GF-D8 (cell line): ENCODE data around the gene OXGR1.

Experiments used
- DNase-seq: peaks from one replicate; lab custom pipeline; 2025; lab: John Stamatoyannopoulos, UW

The OXGR1 gene

GRCh38 chr13:96963786-96964475 lies 30.3 kb downstream of the OXGR1 start:
- no peak for DNase-seq

GRCh38 chr13:96960379-96960778 lies 33.9 kb downstream of the OXGR1 start:
- DNase-seq: no peak

- DNase-seq: no peak
These were observed 35.9 kb downstream of the OXGR1 start for GRCh38 chr13:96958286-96958891.

GRCh38 chr13:96952595-96952994 lies 41.7 kb downstream of the OXGR1 start:
- no peak for DNase-seq

- DNase-seq: no peak
These were observed 46.1 kb downstream of the OXGR1 start for GRCh38 chr13:96948127-96948526.

DNA sequence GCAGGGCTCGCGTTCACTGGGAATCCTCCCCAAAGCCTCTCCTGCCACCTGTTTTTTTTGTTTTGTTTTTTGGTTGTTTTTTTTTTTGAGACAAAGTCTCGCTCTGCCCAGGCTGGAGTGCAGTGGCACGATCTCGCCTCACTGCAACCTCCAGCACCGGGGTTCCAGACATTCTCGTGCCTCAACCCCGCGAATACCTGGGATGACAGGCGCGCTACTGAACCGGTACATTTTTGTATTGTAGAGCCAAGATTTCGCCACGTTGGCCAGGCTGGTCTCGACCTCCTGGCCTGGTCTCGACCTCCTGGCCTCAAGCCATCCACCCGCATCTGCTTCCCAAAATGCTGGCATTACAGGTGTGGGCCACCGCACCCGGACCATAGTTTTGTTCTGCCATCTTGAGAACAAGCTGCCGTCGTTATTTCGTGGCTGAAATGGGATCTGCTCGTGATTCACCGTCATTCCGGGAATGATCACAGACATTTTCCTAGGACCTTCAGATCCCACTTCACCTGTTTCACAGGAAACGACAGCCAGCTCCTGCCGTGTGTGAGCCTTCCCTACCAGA lies 46.8 kb downstream of the OXGR1 start:
- no peak for DNase-seq

DNA sequence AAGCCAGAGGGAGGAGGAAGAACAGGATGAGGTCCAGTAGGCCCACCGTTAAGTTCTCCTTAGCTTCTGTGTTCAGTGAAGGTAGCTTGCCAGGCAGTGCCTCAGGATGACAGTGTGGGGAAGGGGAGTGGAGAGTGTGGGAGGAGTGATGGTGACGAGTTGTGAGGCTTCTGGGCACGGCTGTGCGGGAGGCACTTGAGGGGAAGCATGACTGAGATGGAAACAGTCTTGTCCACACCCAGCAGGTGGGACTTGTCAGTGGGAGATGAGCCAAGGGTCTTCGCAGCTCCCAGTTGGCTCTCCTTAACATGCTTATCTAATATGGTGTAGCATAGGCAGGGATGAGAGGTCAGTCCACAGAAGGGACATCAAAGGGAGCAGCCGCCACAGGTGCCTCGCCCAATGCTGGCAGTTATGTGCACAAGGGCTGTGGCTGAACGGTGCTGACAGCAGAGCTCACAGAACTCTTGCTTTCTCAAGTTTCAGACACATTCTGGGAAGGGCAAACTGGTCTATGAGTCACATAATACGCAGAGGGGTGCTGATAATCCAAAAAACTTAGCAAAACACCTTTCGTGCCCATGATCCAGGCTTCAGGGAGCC lies 47.5 kb downstream of the OXGR1 start:
- no peak for DNase-seq

GRCh38 chr13:96940961-96941360 lies 53.3 kb downstream of the OXGR1 start:
- DNase-seq: no peak

DNA sequence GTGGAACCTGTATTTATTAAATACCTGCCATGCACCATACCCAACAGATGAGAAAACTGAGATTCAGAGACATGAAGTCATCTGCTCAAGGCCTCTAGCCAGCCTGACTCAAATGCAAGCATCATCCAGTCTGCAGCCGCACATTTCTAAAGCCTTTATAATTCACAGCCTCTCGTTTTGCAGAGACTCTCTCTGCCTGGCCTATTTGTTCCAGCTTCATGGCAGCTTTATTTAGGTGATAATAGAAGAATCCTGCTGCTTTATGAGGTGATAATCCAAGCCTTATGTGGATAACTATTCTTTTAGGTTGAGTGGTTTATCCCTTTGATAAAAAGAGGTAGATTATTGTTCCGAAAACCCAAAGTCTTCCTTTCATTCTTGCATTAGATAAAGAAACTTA lies 58.4 kb downstream of the OXGR1 start:
- no peak for DNase-seq
